A549 (cell line): ENCODE data around the gene UNKL.

Source experiments
- POLR2A ChIP-seq: IDR thresholded peaks from 2 replicates; pipeline ENCODE4 v1.6.1; 2012; ENCODE audit warnings: mild to moderate bottlenecking, low read length
- RCOR1 ChIP-seq: fragments of 150-350 bp; IDR thresholded peaks from 2 replicates; pipeline ENCODE4 v1.6.1; 2014; ENCODE audit warnings: antibody characterized with exemption, low read length, low read depth
- REST ChIP-seq: fragments of 200-600 bp; sonication (generic); IDR thresholded peaks from 2 replicates; pipeline ENCODE4 v1.6.1; 2016; ENCODE audit warnings: antibody characterized with exemption, mild to moderate bottlenecking, moderate library complexity
- RFX5 ChIP-seq: fragments of 450-650 bp; IDR thresholded peaks from 2 replicates; pipeline ENCODE4 v1.7.1; 2014; ENCODE audit warnings: antibody characterized with exemption, mild to moderate bottlenecking, moderate library complexity
- TF ChIP-seq, protein P1 (sequence below): fragments of >200 bp; sonication (Bioruptor Twin); formaldehyde crosslinking; IDR thresholded peaks from 3 replicates; pipeline ENCODE4 v1.5.1; 2016
- TF ChIP-seq, protein P2 (sequence below): fragments of 150-350 bp; IDR thresholded peaks from 2 replicates; pipeline ENCODE4 v1.6.1; 2014; ENCODE audit warnings: low read depth, mild to moderate bottlenecking, low read length

DNA sequence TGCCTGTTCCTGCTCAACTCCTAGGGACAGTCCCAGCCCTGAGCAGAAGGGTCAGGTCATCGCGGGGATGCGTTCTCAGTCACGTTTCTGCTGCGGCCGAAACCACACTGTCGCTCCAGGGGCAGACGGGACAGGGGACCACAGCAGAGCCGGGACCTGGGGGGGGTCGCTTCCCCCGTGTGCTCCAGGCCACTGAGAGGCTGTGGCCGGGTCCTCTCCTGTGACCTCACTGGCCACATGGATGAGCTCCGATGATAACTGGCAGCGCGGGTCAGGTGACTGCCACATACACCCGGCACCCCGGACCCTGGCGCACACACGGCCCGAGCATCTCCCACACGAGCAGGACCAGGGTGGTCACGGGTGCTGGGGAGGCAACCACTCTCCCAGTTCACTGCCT is 50.0 kb downstream of the UNKL start:
- TF ChIP-seq, protein P1, sequence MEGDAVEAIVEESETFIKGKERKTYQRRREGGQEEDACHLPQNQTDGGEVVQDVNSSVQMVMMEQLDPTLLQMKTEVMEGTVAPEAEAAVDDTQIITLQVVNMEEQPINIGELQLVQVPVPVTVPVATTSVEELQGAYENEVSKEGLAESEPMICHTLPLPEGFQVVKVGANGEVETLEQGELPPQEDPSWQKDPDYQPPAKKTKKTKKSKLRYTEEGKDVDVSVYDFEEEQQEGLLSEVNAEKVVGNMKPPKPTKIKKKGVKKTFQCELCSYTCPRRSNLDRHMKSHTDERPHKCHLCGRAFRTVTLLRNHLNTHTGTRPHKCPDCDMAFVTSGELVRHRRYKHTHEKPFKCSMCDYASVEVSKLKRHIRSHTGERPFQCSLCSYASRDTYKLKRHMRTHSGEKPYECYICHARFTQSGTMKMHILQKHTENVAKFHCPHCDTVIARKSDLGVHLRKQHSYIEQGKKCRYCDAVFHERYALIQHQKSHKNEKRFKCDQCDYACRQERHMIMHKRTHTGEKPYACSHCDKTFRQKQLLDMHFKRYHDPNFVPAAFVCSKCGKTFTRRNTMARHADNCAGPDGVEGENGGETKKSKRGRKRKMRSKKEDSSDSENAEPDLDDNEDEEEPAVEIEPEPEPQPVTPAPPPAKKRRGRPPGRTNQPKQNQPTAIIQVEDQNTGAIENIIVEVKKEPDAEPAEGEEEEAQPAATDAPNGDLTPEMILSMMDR, result no peak
- TF ChIP-seq POLR2A, result no peak
- TF ChIP-seq REST, result no peak
- TF ChIP-seq, protein P2, sequence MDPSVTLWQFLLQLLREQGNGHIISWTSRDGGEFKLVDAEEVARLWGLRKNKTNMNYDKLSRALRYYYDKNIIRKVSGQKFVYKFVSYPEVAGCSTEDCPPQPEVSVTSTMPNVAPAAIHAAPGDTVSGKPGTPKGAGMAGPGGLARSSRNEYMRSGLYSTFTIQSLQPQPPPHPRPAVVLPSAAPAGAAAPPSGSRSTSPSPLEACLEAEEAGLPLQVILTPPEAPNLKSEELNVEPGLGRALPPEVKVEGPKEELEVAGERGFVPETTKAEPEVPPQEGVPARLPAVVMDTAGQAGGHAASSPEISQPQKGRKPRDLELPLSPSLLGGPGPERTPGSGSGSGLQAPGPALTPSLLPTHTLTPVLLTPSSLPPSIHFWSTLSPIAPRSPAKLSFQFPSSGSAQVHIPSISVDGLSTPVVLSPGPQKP, result no peak
- no peak for TF ChIP-seq RCOR1
- TF ChIP-seq RFX5, result no peak
